ENCODE data around the gene SYMPK.

SYMPK gene

DNA sequence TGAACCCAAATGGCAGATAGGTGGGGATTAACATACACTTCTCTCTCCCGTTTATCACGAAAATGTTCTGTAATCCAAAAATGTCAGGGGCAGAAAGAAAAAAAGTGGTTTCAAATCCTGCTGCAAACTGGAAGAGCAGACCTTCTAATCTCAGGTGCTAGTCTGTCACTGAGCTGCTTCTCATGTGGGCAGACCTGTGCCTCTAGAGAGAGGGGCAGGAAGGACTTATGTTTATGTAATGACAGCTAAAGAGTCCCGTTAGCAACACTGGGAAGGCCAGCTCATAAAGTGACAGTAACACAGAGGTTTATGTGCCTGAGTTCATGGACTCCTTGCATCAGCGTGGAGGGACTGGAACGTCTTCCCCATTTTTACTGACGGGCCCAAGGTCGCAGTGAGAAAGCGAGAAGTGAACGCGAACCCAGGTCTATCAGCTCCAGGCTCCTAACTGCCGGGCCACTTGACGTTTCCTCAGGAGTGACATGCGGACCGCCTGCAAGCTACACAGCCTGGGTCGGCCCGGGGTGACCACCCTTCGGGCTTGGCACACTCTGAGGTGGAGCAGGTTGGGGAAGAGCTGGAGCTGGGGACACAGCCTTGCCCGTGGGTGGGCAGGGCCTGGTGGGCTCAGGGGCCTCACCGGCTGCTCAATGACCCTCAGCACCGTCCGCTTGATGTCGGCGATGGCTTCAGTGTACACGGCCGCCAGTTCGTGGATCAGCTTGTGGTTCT lies 38.2 kb downstream of the SYMPK start:
- no peak for DNase-seq

DNA sequence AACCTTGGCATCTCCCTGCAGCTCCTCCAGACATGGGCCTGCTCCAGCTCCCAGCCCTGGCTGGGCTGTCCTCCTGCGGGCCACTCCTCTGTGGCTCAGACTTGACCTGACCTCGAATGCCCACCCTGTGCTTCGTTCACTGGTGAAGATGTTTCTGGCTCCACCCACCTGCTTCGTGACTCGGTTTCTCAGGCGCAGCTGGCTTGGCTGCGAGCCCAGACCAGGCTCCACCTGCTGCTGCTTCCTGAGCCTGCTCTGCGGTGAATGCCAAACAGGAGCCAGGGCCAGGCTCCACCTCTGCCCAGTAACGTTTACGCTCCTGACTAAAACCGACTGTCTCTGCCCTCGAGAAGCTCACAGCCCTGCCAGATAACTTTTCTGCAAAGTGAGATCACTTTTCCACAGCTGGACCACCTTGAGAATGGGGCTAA lies 38.9 kb downstream of the SYMPK start:
- DNase-seq: peak; percentile 72

- no peak for DNase-seq
Measured at GRCh38 chr19:45823182-45823581, 39.8 kb downstream of the SYMPK start.

DNA sequence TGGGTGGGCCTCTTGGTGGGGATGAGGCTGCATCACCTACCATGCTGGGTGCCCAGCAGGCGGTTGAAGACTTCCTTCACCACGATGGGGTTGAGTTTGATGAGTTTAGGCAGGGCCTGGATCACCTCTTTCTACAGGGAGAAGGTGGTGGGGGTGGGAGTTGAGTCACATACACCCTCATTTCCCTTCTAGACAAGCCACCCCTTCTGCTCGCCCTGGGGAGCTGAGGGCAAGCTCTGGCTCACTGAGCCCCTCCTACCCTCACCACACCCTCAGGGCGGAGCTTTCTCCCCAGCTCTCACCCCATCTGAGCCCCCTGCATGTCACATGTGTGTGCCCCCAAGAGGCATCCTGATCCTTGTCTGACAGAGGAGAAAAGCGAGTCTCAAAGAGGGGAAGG lies 40.2 kb downstream of the SYMPK start:
- no peak for DNase-seq

DNA sequence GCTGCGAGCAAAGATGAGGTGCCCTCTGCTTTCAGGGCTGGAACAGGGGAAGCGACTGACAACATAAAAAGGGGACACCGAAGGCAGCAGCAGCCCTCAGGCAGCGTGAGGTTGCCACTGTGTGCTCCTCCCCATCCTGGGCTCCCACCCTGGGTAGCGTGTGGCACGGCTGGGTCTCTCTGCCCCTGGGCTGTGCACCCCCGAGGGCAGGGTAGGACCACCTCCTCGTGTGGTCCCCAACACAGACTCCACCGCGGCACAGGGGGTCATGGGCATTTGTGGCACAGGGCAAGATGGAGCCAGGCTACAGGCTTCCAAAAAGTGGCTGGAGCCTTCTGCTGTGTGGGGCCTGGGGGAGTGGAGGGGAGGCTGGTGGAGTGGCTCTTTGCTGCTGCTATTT lies 41.4 kb downstream of the SYMPK start:
- no peak for DNase-seq

GRCh38 chr19:45821103-45821521 lies 41.8 kb downstream of the SYMPK start:
- DNase-seq: no peak

DNA sequence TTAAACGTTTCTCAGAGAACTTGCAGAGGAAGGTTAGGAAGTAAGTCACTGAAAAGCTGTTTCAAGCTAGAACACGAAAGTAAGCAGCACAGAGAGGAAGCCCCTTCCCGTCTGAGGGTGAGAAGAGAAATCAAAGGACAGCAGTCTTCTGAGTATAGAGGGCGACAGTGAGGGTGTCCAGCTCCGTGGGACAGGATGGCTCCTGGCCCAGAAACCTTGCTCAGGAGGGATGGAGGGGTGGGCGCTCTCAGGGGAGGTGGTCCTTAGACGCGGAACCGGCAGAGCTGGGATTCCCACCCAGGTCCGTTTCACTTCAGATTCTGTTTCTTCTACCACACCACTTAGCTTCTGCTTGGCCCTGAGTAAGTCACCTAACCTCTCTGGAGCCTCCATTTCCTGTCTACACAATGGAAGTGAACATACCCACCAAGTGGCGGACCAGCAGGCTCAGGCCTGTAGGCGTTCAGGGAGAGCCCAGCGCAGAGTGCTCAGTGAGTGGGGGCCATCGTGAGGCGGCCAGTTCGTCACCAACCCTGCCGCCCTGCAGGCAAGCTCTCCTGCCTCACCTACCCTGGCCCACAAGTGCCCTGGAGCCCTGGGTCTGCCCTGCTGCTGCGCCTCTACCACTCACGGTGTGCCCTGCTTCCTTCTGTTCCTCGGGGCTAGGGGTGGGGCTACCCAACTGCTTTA lies 42.4 kb downstream of the SYMPK start:
- DNase-seq: no peak

- no peak for DNase-seq
Measured at GRCh38 chr19:45819769-45820168, 43.2 kb downstream of the SYMPK start.

DNA sequence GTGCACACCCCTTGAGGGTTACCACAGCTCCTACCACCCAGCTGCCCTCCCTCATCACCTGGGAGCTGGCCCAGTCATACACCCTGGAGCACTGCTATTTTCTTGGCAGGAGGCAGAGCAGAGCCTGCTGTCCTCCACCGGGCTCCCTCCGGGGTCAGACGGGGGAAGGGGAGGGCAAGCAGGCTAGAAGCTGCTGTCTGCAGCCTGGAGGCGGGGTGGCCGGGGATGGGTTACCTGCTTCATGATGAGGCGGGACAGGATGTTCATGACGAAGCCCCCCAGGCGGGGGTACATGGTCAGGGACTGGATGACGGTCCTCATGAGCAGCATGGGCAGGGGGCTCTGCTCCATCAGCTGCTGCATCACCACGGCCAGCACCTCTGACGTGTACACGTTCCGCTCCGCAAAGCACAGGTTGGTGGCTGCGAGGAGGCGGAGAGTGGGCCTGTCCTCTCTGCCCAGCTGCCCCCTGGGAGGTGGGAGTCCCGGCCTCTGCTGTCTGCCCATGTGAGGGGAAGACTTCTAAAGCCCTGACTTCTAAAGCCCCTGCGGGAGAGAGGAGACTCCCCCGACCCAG lies 45.1 kb downstream of the SYMPK start:
- peak; percentile 12 for DNase-seq

DNA sequence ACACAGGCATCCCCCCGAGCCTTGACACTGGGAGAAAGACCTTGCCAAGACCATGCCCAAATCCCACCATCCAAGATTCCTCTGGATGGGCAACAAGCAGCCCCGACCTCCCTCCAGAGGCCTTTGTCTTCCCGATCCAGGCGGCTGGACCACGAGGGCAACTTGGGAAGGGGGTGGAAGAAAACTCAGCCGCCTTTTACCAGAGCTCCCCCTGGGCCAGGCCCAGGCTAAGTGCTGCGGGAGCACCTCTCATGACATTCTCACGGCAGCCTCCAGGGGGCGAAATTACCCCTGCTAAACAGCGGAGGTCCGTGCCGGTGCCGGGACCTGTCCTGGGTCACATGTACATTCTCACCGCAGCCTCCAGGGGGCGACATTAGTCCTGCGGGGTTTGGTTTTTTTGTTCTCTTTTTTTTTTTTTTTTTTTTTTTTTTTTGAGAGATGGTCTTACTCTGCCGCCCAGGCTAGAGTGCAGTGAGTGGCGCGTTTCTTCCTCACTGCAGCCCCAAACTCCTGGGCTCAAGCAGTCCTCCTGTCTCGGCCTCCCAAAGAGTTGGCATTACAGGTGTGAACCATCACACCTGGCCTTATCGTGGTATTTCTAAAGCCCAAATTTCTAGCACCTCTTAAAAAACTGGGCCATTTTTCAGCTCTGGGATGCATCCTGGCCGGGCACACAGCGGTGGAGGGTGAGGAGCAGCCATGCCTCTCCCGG lies 45.8 kb downstream of the SYMPK start:
- peak; percentile 57 for DNase-seq

DNA sequence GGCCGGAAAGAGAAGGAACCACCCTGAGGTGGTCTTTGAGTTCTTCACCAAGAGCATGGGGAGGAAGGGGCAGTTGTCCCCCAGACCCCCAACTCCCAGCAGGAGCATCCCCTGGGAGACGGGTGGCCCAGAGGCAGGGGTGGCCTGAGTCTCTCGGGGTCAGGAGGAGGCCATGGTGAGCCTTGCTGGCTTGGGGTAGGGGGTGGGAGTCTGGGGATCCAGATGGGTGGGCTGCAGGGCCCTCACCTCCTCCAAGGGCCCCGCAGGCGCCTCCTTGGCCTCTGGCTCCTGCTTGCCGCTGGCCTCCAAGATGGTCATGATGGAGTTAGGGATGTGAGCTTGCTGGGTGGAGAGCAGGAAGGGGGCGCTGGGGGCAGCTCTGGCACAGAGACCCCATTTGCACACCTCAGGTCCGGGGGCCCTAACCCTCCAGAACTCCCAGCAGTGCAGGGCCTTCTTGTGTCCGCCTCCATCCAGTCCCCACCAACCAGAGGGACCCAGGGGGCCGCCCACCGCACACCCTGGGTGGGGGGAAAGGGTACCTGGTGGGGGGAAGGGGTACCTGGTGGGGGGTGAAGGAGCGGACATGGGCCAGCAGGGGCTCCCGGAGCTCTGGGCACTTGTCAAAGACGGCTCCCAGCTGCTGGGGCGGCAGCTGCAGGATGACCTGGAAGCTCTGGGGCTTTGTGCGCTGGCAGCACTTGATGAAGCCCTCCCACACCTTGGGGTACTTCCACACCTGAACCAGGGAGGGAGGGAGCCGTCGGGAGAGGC lies 46.5 kb downstream of the SYMPK start:
- DNase-seq: no peak

DNA sequence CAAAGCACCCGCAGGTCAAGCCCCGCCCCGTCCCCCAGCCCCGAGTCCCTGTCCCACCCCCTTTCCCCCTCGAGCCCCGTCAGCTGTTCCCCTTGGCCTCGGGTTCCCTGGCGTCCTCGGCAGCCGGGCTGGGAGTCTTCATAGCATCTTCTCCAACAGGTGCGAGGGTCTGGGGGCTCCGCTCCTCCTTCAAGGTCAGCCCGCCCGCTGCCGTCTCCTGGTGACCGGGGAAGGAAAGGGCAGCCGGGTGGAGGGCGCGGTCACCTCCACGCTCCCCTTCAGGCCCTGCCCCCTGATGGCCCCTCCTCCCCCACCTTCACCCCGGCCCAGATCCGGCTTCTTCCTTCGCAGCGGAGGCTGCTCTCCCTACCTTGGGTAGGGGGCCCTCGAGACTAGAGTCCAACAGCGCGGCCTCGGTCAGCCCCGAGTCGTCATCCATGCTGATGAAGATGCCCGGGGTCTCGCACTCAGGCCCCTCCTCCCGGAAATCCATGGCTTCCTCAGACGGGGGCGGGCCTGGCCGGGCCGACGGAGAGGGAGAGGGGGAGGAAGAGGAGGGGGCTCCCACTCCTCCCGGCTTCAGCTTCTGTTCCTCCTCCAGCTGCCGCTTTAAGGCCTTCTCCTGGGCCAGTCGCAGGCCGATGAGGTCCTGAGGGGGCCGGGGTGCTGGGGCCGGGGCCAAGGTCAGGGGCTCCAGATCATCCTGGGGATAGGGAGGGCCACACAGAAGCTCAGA lies 47.3 kb downstream of the SYMPK start:
- no peak for DNase-seq

DNA sequence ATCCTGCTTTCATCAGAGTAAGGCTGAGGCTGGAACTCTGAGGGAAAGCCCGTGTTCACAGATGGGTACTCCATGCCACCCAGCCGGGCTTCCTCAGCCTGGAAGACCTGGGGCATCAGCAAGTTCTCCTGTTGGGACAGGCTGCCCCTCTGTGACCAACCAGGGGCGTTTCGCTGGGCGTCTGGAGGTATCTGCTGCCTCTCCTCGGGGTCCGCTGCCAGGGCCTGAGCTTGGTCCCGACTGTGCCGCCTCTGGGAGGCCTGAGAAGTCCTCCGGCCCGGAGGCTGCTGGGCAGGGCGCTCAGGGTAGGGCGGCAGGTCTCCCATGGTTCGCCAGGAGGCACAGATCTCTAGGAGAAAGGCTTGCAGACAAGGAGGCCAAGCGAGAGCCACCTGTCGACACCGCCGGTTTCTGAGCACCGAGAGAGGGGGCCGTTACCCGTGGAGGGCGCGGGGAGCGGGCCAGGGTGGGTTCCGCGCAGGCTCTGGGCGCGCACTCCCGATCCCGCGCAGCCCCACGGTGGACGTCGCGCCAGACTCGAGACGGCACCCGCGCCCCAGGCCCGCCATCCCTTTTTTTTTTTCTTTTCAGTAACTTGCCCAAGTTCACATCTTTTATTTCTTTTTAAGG lies 48.0 kb downstream of the SYMPK start, which contains the start of gene RSPH6A:
Gene RSPH6A (minus strand): TSS at position 458 of the 630 bp plus-strand sequence. CDS start 132 bp downstream, at position 326.
- no peak for DNase-seq

- DNase-seq: no peak
Measured at GRCh38 chr19:45814166-45814780, 48.7 kb downstream of the SYMPK start.

GRCh38 chr19:45812297-45812696 lies 50.6 kb downstream of the SYMPK start:
- DNase-seq: no peak

GRCh38 chr19:45809643-45810159 lies 53.2 kb downstream of the SYMPK start:
- DNase-seq: peak; percentile 84

DNA sequence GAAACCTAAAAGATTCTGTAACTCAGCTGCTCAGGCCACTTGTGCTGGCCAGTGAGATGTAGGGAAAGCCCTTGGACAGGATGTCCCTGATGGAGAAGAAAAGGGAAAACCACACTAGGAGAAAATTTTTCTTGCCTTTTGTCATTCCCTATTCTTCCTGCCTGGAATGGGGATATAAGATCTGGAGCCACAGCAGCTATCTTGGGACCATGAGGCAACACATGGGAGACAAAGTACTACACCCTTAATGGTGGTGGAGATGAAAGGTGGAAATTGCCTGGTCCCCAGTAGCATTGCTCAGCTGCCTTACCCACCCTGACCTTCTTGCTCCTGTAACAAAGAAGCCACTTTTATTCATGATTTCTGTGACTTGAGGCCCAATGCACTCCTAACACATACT lies 57.2 kb downstream of the SYMPK start:
- DNase-seq: no peak

GRCh38 chr19:45804959-45805230 lies 58.1 kb downstream of the SYMPK start:
- no peak for DNase-seq

DNA sequence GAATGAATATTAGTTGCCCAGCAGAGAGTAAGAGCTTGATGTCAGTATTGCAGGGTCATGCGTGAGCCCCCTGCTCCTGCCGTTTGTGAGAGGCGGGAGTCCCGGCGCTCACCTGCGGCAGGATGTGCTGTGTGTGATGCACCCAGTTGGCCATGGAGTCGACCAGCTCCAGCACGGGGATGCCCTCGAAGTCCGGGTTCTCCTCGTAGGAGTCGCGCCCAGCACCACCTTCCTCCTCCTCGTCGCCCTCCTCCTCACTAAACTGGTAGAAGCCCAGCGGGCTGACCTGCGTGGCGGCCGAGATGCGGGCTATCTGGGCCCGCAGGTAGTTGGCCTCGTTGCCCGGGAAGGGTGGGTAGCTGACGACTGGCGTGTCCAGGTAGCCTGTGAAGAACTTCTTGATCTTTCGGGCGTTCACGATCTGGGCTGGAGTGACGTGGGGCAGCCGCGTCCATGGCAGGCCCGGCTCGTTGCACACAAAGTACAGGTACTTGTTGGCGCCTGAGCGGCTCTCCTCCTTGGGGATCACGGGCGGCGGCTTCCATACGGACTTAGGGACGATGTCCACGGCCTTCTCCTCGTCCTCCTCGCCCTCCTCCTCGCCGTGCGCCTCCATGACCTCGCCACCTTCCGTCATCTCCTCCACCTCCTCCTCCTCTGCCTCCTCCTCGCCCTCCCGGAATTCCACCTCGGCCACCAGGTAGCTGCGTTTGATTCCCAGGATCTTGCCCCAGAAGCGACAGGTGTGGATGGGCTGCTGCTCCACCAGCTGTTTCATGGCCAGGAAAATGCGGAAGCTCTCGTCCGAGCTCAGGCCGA lies 58.6 kb downstream of the SYMPK start:
- no peak for DNase-seq

DNA sequence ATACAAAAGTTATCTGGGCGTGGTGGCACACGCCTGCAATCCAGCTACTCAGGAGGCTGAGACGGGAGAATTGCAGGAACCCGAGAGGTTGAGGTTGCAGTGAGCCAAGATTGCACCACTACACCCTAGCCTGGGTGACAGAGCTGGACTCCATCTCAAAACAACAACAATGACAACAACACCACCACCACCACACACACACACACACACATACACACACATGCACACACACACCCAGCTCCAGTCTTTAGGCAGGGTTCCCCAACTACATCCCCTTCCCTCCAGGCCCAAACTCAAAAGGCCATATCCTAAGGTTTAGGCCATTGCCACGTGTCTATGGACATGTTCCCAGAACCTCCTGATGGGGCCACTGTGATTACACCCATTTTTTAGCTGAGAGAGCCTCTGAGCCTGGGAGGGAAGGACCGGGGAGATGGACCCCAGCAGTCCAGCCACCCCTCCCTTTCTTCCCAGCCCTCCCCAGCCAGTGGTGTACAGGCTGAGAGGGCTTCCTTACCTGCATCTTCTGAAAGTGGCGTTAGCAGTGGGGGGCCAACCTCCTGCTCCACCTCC lies 61.3 kb downstream of the SYMPK start:
- no peak for DNase-seq
